GM21717 (cell line): ENCODE results near the gene EXOSC2.

Experiments used
- ATAC-seq: cut with Tn5 transposase; IDR thresholded peaks from one replicate; pipeline ENCODE4 v1.9.1; 2021; ENCODE audit warnings: mild to moderate bottlenecking, moderate library complexity; ENCODE audit not compliant: unreplicated experiment

EXOSC2 gene

DNA sequence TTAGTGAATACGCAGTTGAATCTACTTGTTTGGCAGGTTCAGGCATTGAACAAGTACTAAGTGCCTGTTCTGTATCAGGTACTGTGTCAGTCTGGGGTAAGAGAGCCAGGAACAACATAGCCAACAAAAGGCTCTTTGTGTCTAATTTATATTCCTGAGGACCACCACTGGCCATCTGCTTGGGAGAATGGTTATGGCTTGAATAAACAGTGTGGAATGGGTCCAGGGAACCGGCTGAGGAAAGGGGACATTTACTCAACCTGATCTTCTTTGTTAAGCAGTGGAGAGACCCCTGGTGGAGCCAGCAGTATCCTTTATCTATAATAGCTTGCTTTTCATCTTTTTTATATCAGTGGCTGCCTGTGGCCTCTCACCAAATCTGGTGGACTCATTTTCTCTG, 38.6 kb downstream of the EXOSC2 start:
- no peak for ATAC-seq

DNA sequence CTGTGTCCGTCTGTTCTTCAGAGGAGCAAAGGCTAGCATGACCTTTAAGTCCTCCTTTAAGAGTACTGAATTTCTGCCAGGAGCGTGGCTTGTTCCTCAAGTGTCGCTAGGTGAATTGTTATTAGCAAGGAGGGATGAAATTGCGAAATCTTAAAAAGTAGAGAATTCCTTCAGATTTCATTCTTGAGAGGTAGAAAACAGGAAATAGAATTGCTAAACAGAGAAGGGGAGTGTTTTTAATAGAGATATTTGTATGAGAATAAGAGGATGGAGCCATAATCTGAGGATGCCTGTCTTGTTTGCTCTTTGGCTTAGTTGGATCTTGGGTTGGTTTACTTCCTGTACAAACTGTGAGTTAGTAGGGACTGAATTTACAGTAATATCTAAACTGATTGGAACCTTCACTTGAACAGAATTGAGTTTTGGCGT, 39.2 kb downstream of the EXOSC2 start:
- ATAC-seq, result no peak

DNA sequence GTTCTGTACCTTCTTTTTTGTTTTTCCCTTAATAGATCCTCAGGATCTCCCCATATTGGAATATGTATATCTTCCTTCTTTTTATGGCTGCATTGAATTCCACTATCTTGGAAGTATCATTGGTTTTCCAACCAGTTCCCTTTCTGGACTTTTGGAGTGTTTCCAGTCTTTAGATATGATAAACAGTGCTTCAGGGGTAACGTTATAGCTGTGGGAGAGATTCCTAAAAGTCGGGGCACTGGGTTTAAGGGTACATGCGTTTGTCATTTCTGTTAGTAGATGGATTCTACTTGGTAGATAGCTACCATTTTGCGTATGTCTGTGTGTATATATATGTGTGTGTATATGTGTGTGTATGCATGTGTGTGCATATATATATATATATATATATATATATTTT, 42.0 kb downstream of the EXOSC2 start:
- no peak for ATAC-seq

- no peak for ATAC-seq
These were observed 43.3 kb downstream of the EXOSC2 start for GRCh38 chr9:130736834-130737233.

DNA sequence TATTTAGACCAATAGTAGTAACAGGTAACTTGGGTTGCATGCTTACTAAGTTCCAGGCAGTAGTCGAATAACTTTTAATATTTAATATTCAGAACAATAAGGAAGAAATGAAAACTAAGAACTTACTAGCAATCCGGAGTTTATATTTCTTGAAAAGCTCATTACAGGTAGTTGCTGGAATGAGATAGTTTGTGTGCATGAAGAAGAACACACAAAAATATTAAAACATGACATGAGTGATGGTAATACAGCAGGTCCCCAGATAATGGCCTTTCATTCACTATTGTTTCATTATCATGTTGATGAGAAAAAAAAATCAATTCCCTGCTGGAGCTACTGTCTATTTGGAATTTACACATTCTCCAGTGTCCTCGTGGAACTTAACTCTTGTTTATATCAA, 44.7 kb downstream of the EXOSC2 start:
- no peak for ATAC-seq

- no peak for ATAC-seq
These were observed 45.5 kb downstream of the EXOSC2 start for GRCh38 chr9:130739081-130739480.

DNA sequence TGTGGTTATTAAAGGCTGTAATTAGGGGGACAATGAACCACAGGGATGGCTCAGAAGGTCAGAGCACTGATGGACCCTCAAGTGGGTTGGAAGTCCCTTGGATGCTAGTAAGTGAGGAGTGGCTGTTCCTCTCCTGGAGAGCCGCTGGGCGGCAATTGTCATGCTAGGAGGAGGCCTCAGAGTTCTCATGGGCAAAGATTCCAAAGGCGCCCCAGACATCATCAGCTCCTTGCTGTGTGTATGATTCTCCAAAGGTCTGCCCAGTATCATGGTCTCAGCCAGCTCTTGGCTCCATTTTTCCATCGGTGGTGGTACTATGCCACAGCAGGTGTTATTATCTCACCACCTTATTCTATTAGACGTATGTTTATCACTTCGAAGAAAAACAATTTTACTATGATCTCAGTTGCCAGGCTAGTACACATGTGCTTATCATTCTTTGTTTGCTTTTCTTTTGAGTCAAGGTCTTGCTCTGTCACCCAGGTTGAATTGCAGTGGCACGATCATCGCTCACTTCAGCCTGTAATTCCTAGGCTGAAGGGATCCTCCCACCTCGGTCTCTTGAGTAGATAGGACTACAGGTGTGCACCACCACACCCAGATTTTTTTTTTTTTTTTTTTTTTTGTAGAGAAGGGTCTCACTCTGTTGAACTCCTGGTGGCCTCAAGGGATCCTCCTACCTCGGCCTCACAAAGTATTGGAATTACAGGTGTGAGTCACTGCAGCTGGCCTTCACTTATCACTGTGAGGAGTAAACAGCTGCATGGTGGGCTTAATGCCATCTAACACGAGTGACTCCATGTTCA, 46.8 kb downstream of the EXOSC2 start:
- ATAC-seq, result no peak

DNA sequence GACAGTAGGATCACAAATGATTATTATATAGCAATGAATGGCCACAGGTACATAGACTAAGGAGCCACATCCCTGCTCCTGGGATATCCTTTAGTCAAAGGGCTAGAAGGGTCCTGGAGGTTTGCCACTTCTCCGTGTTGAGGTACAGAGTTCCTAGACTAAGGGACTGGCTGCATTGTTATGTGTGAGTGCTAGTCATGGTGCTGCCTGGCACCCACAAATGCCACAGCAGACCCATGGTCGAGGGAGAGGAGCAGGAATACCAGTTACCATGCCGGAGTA, 47.4 kb downstream of the EXOSC2 start:
- no peak for ATAC-seq

- ATAC-seq, result no peak
These were observed 48.4 kb downstream of the EXOSC2 start for GRCh38 chr9:130741831-130742449.

- ATAC-seq, result no peak
These were observed 50.1 kb downstream of the EXOSC2 start for GRCh38 chr9:130743656-130744055.

DNA sequence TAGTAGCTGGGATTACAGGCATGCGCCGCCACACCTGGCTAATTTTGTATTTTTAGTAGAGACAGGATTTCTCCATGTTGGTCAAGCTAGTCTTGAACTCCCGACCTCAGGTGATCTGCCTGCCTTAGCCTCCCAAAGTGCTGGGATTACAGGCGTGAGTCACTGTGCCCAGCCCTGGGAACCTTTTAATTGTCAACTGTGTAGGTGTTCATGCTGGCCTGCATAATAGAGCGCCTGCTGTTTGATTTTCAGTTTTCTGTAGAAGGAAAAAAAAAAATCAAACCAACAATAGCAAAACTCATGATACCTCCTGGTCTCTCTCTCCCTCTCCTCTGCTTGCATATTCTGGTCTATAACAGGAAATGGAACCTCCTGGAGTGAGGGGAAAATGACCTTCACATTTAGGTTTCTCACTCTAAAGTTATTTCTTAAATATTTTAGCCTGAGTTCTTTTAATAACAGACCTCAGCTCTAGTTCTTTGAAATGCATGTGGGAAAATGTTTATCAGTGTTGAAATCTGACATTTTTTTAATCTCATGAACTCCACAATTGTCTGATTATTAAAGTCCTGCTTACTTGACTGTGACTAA, 51.7 kb downstream of the EXOSC2 start:
- ATAC-seq, result no peak

DNA sequence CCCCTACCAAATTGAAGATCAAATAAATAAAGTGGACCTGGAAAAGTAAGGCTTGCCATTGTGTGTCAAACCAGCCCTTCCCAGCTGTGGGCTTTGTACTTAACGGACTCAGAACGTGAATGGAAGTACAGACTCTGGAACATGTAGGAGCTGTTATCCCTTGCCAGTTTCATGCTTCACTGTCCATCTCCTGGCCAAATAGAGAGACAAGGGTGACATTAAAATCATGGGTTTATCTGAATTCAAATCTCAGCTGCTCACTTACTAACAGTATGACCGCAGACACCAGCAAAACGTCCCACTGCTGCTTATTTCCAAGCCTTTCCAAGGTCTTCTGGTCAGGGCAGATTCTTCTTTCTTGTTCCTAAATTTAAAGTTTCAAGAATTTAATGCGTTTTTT, 52.2 kb downstream of the EXOSC2 start:
- ATAC-seq, result no peak

DNA sequence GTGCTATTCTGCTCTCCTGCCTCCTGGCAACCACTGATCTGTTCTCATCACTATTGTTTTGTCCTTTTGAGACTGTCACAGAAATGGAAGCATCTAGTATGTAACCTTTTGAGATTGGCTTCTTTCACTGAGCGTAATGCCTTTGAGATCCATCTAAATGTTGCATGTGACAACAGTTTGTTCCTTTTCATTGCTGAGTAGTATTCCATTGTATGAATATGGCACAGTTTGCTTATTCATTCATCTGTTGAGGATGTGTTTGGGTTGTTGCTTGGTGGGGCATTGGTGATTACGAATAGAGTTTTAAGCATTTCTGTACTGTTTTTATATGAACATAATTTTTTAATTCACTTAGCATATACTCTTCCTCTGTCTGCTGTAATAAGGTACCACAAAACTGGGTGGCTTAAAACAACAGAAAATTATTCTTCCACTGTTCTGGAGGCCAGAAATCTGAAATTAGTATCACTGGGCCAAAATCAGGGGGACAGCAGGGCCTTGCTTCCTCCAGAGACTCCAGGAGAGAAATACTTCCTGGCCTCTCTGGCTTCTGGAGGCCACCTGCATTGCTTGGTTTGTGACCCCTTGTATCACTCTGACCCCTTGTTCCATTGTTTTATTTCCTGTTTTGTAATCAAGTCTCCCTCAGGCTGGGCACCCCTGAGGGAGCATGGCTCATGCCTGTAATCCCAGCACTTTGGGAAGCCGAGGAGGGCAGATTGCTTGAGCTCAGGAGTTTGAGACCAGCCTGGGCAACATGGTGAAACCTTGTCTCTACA, 53.0 kb downstream of the EXOSC2 start:
- no peak for ATAC-seq

GRCh38 chr9:130751631-130752355, 58.2 kb downstream of the EXOSC2 start:
- no peak for ATAC-seq
